Mesenchymal stem cell (in vitro differentiated cells and primary cell): ENCODE results near the gene R3HCC1L.

Experiments used
- DNase-seq: peaks from one replicate; pipeline ENCODE4 v3.0.0-alpha.2; 2013
- H2AFZ ChIP-seq: one replicate; pipeline ENCODE4 v1.6.1; 2013; ENCODE audit warnings: low read depth, mild to moderate bottlenecking, control low read depth, inconsistent platforms, low read length, moderate library complexity
- H2AK5ac ChIP-seq: 2 replicates; pipeline ENCODE4 v1.6.1; 2013; ENCODE audit warnings: low read length, moderate library complexity, mild to moderate bottlenecking, inconsistent platforms; ENCODE audit not compliant: severe bottlenecking
- H2BK120ac ChIP-seq: one replicate; pipeline ENCODE4 v1.6.1; 2013; ENCODE audit warnings: low read depth, mild to moderate bottlenecking, inconsistent platforms, low read length, moderate library complexity
- H2BK12ac ChIP-seq, 2 experiments: one replicate each; pipeline ENCODE4 v1.6.1; 2013; ENCODE audit warnings: inconsistent platforms in 2 of 2, low read length in 2 of 2, mild to moderate bottlenecking in 2 of 2, moderate library complexity in 2 of 2, control low read depth in 1 of 2
- H2BK15ac ChIP-seq: one replicate; pipeline ENCODE4 v1.6.1; 2013; ENCODE audit warnings: mild to moderate bottlenecking, low read depth, inconsistent platforms; ENCODE audit not compliant: poor library complexity, severe bottlenecking
- H2BK5ac ChIP-seq: 2 replicates; pipeline ENCODE4 v1.6.1; 2013; ENCODE audit warnings: low read depth, mild to moderate bottlenecking, low read length, control low read depth, inconsistent platforms; ENCODE audit not compliant: poor library complexity, severe bottlenecking
- H3K14ac ChIP-seq, 2 experiments: one replicate each; pipeline ENCODE4 v1.6.1; 2013; ENCODE audit warnings: inconsistent platforms in 2 of 2, low read length in 2 of 2, control low read depth in 1 of 2, mild to moderate bottlenecking in 1 of 2, moderate library complexity in 1 of 2
- H3K18ac ChIP-seq, 2 experiments: one replicate each; pipeline ENCODE4 v1.6.1; 2013; ENCODE audit warnings: inconsistent platforms in 2 of 2, low read length in 2 of 2, control low read depth in 1 of 2, low read depth in 1 of 2, mild to moderate bottlenecking in 1 of 2
- H3K23ac ChIP-seq, 2 experiments: one replicate each; pipeline ENCODE4 v1.6.1; 2013; ENCODE audit warnings: inconsistent platforms in 2 of 2, low read length in 2 of 2, mild to moderate bottlenecking in 2 of 2, moderate library complexity in 2 of 2, control low read depth in 1 of 2
- H3K27ac ChIP-seq: 2 replicates; pipeline ENCODE4 v1.5.1; 2013; ENCODE audit warnings: mild to moderate bottlenecking, moderate library complexity, low read length, control low read depth, inconsistent platforms; ENCODE audit not compliant: poor library complexity, severe bottlenecking
- H3K27me3 ChIP-seq, 2 experiments: 2 replicates each; pipeline versions ENCODE4 v1.6.1 to v1.7.0; 2013; ENCODE audit warnings: low read length in 2 of 2, mild to moderate bottlenecking in 2 of 2, moderate library complexity in 2 of 2, control low read depth in 1 of 2, inconsistent platforms in 1 of 2; ENCODE audit not compliant: control insufficient read depth in 1 of 2, insufficient read depth in 1 of 2
- H3K36me3 ChIP-seq, 2 experiments: 2 replicates each; pipeline versions ENCODE4 v1.6.1 to v1.7.0; 2013; ENCODE audit warnings: low read length in 2 of 2, control low read depth in 1 of 2, inconsistent platforms in 1 of 2, low read depth in 1 of 2, mild to moderate bottlenecking in 1 of 2; ENCODE audit not compliant: insufficient read depth in 2 of 2, control insufficient read depth in 1 of 2
- H3K4ac ChIP-seq, 2 experiments: one replicate each; pipeline ENCODE4 v1.6.1; 2013; ENCODE audit warnings: inconsistent platforms in 2 of 2, low read length in 2 of 2, mild to moderate bottlenecking in 2 of 2, moderate library complexity in 2 of 2, control low read depth in 1 of 2, low read depth in 1 of 2
- H3K4me1 ChIP-seq: 2 replicates; pipeline ENCODE4 v1.6.1; 2013; ENCODE audit warnings: low read depth, low read length, control low read depth; ENCODE audit not compliant: control insufficient read depth, insufficient read depth
- H3K4me2 ChIP-seq: 2 replicates; pipeline ENCODE4 v1.6.1; 2013; ENCODE audit warnings: low read length, mild to moderate bottlenecking, inconsistent platforms; ENCODE audit not compliant: poor library complexity, severe bottlenecking
- H3K4me3 ChIP-seq, 2 experiments: 2 replicates each; pipeline versions ENCODE4 v1.5.1 to v1.7.0; 2013; ENCODE audit warnings: low read length in 2 of 2, mild to moderate bottlenecking in 2 of 2, control low read depth in 1 of 2, low read depth in 1 of 2; ENCODE audit not compliant: insufficient read depth in 1 of 2
- H3K79me1 ChIP-seq: replicated peaks from 2 replicates; pipeline ENCODE4 v1.6.1; 2013; ENCODE audit warnings: mild to moderate bottlenecking, control low read depth, low read length, inconsistent platforms; ENCODE audit not compliant: poor library complexity, severe bottlenecking
- H3K9ac ChIP-seq: 2 replicates; pipeline ENCODE4 v1.7.0; 2013; ENCODE audit warnings: mild to moderate bottlenecking, low read length, moderate library complexity
- H3K9me3 ChIP-seq: 2 replicates; pipeline ENCODE4 v1.7.0; 2013; ENCODE audit warnings: mild to moderate bottlenecking, low read length; ENCODE audit not compliant: control insufficient read depth
- H4K8ac ChIP-seq: one replicate; pipeline ENCODE4 v1.6.1; 2013; ENCODE audit warnings: inconsistent platforms, mild to moderate bottlenecking, low read length, moderate library complexity
- H4K91ac ChIP-seq: one replicate; pipeline ENCODE4 v1.6.1; 2013; ENCODE audit warnings: mild to moderate bottlenecking, low read length, inconsistent platforms
- WGBS: methylation state at CpG from one replicate; pipeline ENCODE4 v1.1.7; 2013; ENCODE audit warnings: mixed read lengths; 5-methylcytosine and 5-hydroxymethylcytosine counted together

R3HCC1L gene

GRCh38 chr10:98272656-98273055 lies 138.2 kb downstream of the R3HCC1L start:
- no peak overlapping the region for H3K4me3 ChIP-seq
- H3K4me1 ChIP-seq = peaks cover 43% of the 10 kb centered on the region
- peaks cover 4 to 35% of the 10 kb centered on the region in 2 experiments for H3K27me3 ChIP-seq
- no peak overlapping the region for H2BK120ac ChIP-seq
- H3K14ac ChIP-seq = no peak overlapping the region
- 90% methylated on average over 10 of the region's 10 CpGs for WGBS
- no peak overlapping the region for H3K27ac ChIP-seq
- H3K79me1 ChIP-seq = no peaks in the 10 kb centered on the region
- no peaks in the 10 kb centered on the region for H3K9me3 ChIP-seq
- no peak overlapping the region for H4K8ac ChIP-seq
- H2AFZ ChIP-seq = no peak overlapping the region
- H2BK12ac ChIP-seq = no peak overlapping the region
- no peak overlapping the region for H3K4ac ChIP-seq
- peak overlapping the region in 1 of 2 experiments; percentile 61 for H3K23ac ChIP-seq
- no peak overlapping the region for H3K4me2 ChIP-seq
- H2AK5ac ChIP-seq = peak overlapping the region; percentile 5
- H2BK5ac ChIP-seq = no peak overlapping the region
- H3K36me3 ChIP-seq = no peaks in the 10 kb centered on the region
- no peak for DNase-seq
- H3K18ac ChIP-seq = no peak overlapping the region
- no peak overlapping the region for H3K9ac ChIP-seq
- H4K91ac ChIP-seq = no peak overlapping the region
- no peak overlapping the region for H2BK15ac ChIP-seq

- H3K79me1 ChIP-seq = no peaks in the 10 kb centered on the region
- H4K91ac ChIP-seq = no peak overlapping the region
- H3K23ac ChIP-seq = no peak overlapping the region
- H3K9ac ChIP-seq = no peak overlapping the region
- no peak overlapping the region for H3K4me3 ChIP-seq
- H3K27me3 ChIP-seq = peaks cover 4 to 35% of the 10 kb centered on the region in 2 experiments
- no peak overlapping the region for H2AFZ ChIP-seq
- no peaks in the 10 kb centered on the region for H3K9me3 ChIP-seq
- no peak overlapping the region for H3K4me2 ChIP-seq
- WGBS = 87% methylated on average over 9 of the region's 9 CpGs
- H3K36me3 ChIP-seq = no peaks in the 10 kb centered on the region
- no peak overlapping the region for H2BK12ac ChIP-seq
- no peak overlapping the region for H3K18ac ChIP-seq
- no peak overlapping the region for H2AK5ac ChIP-seq
- H3K14ac ChIP-seq = no peak overlapping the region
- no peak overlapping the region for H2BK5ac ChIP-seq
- peaks cover 40% of the 10 kb centered on the region for H3K4me1 ChIP-seq
- H4K8ac ChIP-seq = no peak overlapping the region
- H2BK15ac ChIP-seq = no peak overlapping the region
- no peak overlapping the region for H3K4ac ChIP-seq
- H3K27ac ChIP-seq = no peak overlapping the region
- H2BK120ac ChIP-seq = no peak overlapping the region
- DNase-seq = no peak
Observed at GRCh38 chr10:98273057-98273850, 138.8 kb downstream of the R3HCC1L start.

- H3K9ac ChIP-seq = no peak overlapping the region
- no peak overlapping the region for H3K4me2 ChIP-seq
- H3K23ac ChIP-seq = no peak overlapping the region
Observed at GRCh38 chr10:98274562-98274961, 140.1 kb downstream of the R3HCC1L start.

GRCh38 chr10:98276311-98276710 lies 141.9 kb downstream of the R3HCC1L start:
- Histone ChIP-seq H3K4me1 (peaks cover 15% of the 10 kb centered on the region), H4K91ac (no peak overlapping the region), H2BK5ac (no peak overlapping the region), H3K23ac (no peak overlapping the region), H2BK120ac (no peak overlapping the region), H4K8ac (no peak overlapping the region), H3K9me3 (peaks cover 8% of the 10 kb centered on the region), H3K4ac (no peak overlapping the region), H2BK12ac (no peak overlapping the region), H2AK5ac (no peak overlapping the region), H3K18ac (no peak overlapping the region), H3K79me1 (no peaks in the 10 kb centered on the region), H3K27ac (no peak overlapping the region), H3K4me2 (no peak overlapping the region), H3K36me3 (no peaks in the 10 kb centered on the region), H3K14ac (no peak overlapping the region), H2AFZ (no peak overlapping the region), H3K27me3 (peaks cover 4 to 39% of the 10 kb centered on the region in 2 experiments), H3K9ac (no peak overlapping the region), H3K4me3 (no peak overlapping the region), H2BK15ac (no peak overlapping the region)
- no peak for DNase-seq
- 94% methylated on average over 1 of the region's 3 CpGs for WGBS

More at GRCh38 chr10:98274562-98274961, 140.1 kb downstream of the R3HCC1L start:
- H4K91ac ChIP-seq = no peak overlapping the region
- no peak overlapping the region for H3K18ac ChIP-seq
- H4K8ac ChIP-seq = no peak overlapping the region
- no peak overlapping the region for H3K4ac ChIP-seq
- no peaks in the 10 kb centered on the region for H3K9me3 ChIP-seq
- no peak overlapping the region for H2AFZ ChIP-seq
- H2BK15ac ChIP-seq = no peak overlapping the region
- no peaks in the 10 kb centered on the region for H3K36me3 ChIP-seq
- no peak overlapping the region for H2BK120ac ChIP-seq
- H2AK5ac ChIP-seq = no peak overlapping the region
- H3K27ac ChIP-seq = no peak overlapping the region
- no peak overlapping the region for H3K4me3 ChIP-seq
- peaks cover 28% of the 10 kb centered on the region for H3K4me1 ChIP-seq
- no peaks in the 10 kb centered on the region for H3K79me1 ChIP-seq
- no peak overlapping the region for H3K14ac ChIP-seq
- no peak overlapping the region for H2BK5ac ChIP-seq
- no peak for DNase-seq
- H3K27me3 ChIP-seq = peaks cover 4 to 35% of the 10 kb centered on the region in 2 experiments
- no peak overlapping the region for H2BK12ac ChIP-seq
- WGBS = 94% methylated on average over 3 of the region's 3 CpGs
